ENCODE measurements around the gene DEFB129.
"Not testable (repeated sequence)": the region's sequence is repeated elsewhere in the genome, so short reads cannot be mapped to it uniquely, and the experiment has no call there.

The DEFB129 gene, protein sequence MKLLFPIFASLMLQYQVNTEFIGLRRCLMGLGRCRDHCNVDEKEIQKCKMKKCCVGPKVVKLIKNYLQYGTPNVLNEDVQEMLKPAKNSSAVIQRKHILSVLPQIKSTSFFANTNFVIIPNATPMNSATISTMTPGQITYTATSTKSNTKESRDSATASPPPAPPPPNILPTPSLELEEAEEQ

GRCh38 chr20:226958-227357 lies at the start of gene DEFB129:
DEFB129 (plus strand) TSS chr20:227258; CDS start chr20:227289, 31 bp downstream.
- no peak for DNase-seq

DNA sequence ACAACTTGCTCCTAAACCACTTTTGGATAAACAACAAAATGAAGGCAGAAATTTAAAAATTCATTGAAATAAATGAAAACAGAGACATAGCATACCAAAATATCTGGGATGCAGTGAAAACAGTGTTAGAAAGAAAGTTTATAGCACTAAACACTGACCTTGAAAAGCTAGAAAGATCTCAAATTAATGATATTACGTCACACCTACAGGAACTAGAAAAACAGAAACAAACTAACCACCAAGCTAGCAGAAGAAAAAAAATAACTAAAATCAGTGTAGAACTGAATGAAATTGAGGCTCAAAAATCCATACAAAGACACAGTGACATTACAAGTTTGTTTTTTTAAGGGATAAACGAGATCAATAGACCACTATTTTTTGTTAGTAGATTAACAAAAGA lies 42.8 kb upstream of the DEFB129 start:
- DNase-seq, result no peak

DNA sequence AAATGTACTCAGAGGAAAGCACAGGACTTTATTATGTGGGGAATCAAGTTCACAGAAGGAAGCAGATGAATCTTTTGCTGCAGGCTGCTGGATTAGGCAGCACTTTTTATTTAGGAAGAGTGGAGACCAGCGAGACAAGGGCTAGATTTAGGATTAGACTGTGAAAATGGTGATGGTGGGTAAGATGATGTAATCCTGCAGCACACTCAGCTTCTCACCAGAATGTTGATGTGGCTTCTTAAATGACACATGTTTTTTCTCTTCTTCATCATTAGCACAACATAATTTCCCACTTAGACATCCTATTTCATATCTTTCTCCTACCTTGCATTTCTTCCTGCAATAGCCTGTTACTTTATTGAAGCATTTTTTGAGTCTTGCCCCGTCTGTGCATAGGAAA lies 39.3 kb upstream of the DEFB129 start:
- no peak for DNase-seq

DNA sequence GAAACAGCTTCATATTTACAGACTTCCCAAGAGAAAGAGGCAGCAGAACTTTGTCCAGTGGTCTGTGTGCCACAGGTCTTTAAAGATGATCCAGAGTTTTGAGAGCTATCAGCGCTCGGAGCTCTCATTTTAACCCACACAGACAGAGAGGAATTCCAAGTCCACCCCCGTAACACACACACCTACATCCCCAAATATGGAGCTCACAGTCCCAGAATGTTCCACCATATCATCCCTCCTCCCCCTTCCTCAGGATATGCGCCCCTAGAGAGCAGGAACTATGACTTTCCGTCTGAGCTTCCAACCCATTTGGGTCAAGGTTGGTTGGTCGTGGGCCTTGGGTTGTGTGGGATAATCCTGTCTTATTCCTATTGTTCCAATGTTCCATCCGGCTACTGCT lies 37.4 kb upstream of the DEFB129 start, which contains the start of gene DEFB128:
TSS of gene DEFB128 (minus strand) at position 101 of the 400 bp plus-strand sequence. CDS start at position 13, 88 bp downstream.
- no peak for DNase-seq

DNA sequence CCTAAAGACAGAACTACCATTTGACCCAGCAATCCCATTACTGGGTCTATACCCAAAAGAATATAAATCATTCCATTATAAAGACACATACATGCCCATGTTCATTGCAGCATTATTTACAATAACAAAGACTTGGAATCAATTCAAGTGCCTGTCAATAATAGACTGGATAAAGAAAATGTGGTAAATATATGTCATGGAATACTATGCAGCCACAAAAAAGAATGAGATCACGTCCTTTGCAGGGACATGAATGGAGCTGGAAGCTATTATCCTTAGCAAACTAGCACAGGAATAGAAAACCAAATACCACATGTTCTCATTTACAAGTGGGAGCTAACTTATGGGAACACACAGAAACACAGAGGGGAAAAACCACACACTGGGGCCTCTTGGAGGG lies 28.8 kb upstream of the DEFB129 start:
- no peak for DNase-seq

GRCh38 chr20:199996-200395 lies 27.1 kb upstream of the DEFB129 start:
- no peak for DNase-seq

GRCh38 chr20:203630-204029 lies 23.4 kb upstream of the DEFB129 start:
- not testable (repeated sequence) for DNase-seq

GRCh38 chr20:208942-209566 lies 18.0 kb upstream of the DEFB129 start:
- DNase-seq, result no peak

GRCh38 chr20:210809-211502 lies 16.1 kb upstream of the DEFB129 start:
- no peak for DNase-seq

- no peak for DNase-seq
Measured at GRCh38 chr20:214383-214782, 12.7 kb upstream of the DEFB129 start.

- DNase-seq, result no peak
Measured at GRCh38 chr20:215796-216195, 11.3 kb upstream of the DEFB129 start.

DNA sequence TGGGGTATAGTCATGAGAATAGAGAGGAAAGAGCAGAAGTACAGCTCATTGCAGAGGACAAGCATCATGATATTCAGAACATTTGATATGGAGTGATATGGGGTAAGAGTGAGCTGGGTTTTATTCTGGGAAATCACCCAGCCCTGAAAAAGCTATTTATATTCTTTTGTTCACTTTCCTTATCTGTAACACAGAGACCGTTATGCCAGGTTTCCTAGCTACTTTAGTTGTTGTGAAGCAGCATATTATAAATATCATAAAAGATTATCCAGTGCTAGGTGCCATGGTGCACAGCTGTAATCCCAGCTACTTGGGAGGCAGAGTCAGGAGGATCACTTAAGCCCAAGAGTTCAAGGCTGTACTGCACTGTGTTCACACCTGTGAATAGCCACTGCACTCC lies 9.8 kb upstream of the DEFB129 start:
- no peak for DNase-seq

DNA sequence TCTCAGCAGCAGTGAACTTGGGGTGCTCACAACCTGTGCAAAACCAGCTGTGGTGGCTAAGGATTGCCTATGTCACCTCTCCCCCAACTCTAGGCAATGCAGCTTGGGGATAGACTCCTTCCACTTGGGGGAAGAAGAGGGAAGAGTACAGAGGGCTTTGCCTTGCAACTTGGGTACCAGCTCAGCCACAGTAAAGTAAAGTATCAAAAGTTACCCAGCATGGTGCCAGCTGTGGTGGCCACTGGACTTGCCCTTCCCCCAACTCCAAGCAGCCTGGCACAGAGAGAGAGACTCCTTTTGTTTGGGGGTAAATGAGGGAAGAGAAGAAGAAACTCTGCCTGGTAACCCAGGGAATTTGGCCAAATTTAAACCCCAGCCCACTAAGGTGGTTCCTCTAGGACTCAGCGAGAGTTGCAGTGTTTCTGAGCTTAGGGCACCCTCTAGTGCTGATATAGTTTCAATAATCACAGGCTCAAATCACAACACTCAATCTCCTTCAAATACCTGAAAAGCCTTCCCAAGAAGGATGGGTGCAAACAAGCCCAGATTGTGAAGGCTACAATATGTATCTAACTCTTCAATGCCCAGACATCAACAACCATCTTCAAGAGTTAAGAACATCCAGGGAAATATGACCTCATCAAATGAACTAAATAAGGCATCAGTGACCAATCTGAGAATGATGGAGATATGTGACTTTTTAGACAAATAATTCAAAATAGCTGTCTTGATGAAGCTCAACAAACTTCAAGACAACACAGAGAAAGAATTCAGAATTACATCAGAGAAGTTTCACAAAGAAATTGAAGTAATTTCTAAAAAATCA lies 7.6 kb upstream of the DEFB129 start:
- no peak for DNase-seq

GRCh38 chr20:221258-221830 lies 5.7 kb upstream of the DEFB129 start:
- DNase-seq, result no peak

GRCh38 chr20:225879-226278 lies 1.2 kb upstream of the DEFB129 start:
- not testable (repeated sequence) for DNase-seq

DNA sequence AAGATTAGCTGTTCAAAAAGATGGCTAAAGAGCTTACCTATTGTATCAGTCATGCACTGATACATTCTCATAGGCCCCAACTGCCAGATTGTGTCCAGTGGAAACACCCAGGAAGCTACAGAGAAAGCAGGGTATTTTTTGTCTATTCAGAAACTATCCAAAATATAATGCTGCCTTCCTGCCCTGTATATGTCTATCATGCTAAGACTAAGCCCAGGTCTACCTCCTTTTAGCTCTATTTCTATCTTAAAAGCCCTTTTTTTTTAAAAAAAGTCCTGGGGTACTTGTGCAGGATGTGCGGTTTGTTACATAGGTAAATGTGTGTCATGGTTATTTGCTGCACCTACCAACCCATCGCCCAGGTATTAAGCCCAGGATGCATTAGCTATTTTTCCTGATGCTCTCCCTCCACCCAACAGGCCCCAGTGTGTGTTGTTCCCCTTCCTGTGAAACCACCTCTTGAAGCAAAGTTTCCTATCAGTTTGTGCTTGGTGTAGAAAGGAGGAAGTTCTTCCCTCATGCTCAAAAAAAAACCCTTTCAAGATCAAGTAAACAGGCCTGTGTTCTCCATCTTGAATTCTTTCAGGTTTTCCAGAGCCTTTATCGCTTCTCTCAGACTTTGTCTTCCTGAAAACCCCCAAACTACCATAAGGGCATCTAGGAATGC lies 514 bp downstream of the DEFB129 start:
- DNase-seq, result no peak

DNA sequence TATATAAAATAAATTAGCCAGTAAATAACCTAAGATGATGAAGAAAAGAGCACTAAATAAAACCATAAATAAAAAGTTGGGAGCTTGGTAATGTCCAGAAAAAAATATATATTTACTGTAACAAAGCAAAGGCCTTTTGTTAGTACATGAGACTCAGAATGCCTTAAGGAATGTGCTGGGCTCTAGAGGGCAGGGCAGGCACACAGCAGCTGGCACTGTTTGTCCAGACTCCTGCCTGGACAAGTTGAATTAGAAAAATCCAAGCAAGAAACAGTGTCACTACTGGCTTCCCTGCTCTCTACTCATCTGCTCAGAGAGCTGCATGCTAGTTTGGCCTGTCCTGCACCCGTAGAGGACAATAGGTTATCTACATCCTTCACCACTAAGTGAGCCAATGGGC lies 8.8 kb downstream of the DEFB129 start:
- DNase-seq, result no peak

- DNase-seq, result no peak
Measured at GRCh38 chr20:237489-237888, 10.4 kb downstream of the DEFB129 start.

GRCh38 chr20:237929-238328 lies 10.9 kb downstream of the DEFB129 start:
- no peak for DNase-seq

GRCh38 chr20:242905-243304 lies 15.8 kb downstream of the DEFB129 start:
- no peak for DNase-seq

DNA sequence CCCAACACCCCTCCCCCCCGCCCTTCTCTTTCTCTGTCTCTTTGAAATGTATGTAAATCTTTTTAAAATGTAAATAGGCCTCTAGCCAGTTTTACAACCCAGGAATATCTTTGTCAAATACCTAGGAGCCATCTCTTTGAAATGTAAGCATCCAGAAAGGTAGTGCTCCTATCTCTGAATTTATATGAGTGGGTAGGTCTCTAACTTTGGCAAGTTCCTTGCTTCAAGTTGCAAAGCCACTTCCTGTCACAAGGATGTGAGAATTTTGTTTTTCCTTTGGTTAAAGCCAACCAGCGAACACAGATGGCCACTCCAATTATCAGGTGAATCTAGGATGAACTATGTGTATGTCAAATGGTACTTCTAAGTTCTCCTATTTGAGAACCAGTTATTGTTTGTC lies 24.3 kb downstream of the DEFB129 start:
- DNase-seq, result no peak

- DNase-seq, result no peak
Measured at GRCh38 chr20:252801-253200, 25.7 kb downstream of the DEFB129 start.
